Uterus (tissue), 4 donors: ENCODE data around the gene RAB3GAP1. TPM values are rescaled to one million over a fixed set of nuclear protein-coding genes. Genes with fewer than 3 reads are reported as not detected.

Source experiments
- DNase-seq, 2 donors: peaks; one replicate each; pipeline ENCODE4 v3.0.0-alpha.2; 2019 to 2020
- H3K27ac ChIP-seq, 2 donors: fragments of 200-600 bp; sonication (generic); 1 replicate in 1 of 2; 2 replicates in 1 of 2; pipeline ENCODE4 v1.5.1; 2016 to 2018
- H3K27me3 ChIP-seq, 2 donors: fragments of 200-600 bp; sonication (generic); one replicate each; pipeline ENCODE4 v1.5.1; 2018 to 2019; ENCODE audit warnings: control low read depth in 1 of 2
- H3K36me3 ChIP-seq, 2 donors: fragments of 200-600 bp; sonication (generic); one replicate each; pipeline ENCODE4 v1.5.1; 2019; ENCODE audit warnings: control low read depth in 1 of 2
- H3K4me1 ChIP-seq, 2 donors: fragments of 200-600 bp; sonication (generic); one replicate each; pipeline ENCODE4 v1.5.1; 2018 to 2019; ENCODE audit warnings: control low read depth in 1 of 2
- H3K4me3 ChIP-seq, 2 donors: fragments of 200-600 bp; sonication (generic); 1 replicate in 1 of 2; 2 replicates in 1 of 2; pipeline ENCODE4 v1.5.1; 2018 to 2019; ENCODE audit warnings: mild to moderate bottlenecking in 1 of 2
- H3K9me3 ChIP-seq, 2 donors: fragments of 200-600 bp; sonication (generic); one replicate each; pipeline ENCODE4 v1.5.1; 2019; ENCODE audit warnings: control low read depth in 1 of 2
- POLR2A ChIP-seq, 2 donors: fragments of 450-650 bp; IDR thresholded peaks; one replicate each; pipeline ENCODE4 v1.6.1; 2016; ENCODE audit warnings: antibody characterized with exemption in 2 of 2, mild to moderate bottlenecking in 1 of 2, moderate library complexity in 1 of 2
- intact Hi-C: fragments of 100-400 bp; cut with DNase I; formaldehyde crosslinking; loops from one replicate; pipeline ENCODE4 v1.15.1; 2023; ENCODE audit warnings: low total_unique reads
- total RNA-seq, 4 donors: library from RNA; depleted of rRNA in 3 of 4; stranded (reverse); fragments of >200 nt in 3 of 4; gene quantifications; one replicate each; pipeline versions ENCODE4 v1.1.0 to v1.2.4, GENCODE V29; 2014 to 2023
- TF ChIP-seq, protein P1 (sequence below), 4 experiments: fragments of 200-600 bp in 2 of 4; fragments of 450-650 bp in 2 of 4; sonication (generic) in 2 of 4; IDR thresholded peaks; one replicate each; pipeline ENCODE4 v1.5.1; 2016 to 2019; ENCODE audit warnings: antibody characterized with exemption in 4 of 4, mild to moderate bottlenecking in 2 of 4, moderate library complexity in 1 of 4
- donor health status: DM: yes; HTN: yes; CAD: no.

RAB3GAP1 gene
- total RNA-seq, result 100 to 1,000 TPM in 1 of 4 donors, 10 to 100 TPM in 3; 15.6 to 105 (median 47.8) TPM

DNA sequence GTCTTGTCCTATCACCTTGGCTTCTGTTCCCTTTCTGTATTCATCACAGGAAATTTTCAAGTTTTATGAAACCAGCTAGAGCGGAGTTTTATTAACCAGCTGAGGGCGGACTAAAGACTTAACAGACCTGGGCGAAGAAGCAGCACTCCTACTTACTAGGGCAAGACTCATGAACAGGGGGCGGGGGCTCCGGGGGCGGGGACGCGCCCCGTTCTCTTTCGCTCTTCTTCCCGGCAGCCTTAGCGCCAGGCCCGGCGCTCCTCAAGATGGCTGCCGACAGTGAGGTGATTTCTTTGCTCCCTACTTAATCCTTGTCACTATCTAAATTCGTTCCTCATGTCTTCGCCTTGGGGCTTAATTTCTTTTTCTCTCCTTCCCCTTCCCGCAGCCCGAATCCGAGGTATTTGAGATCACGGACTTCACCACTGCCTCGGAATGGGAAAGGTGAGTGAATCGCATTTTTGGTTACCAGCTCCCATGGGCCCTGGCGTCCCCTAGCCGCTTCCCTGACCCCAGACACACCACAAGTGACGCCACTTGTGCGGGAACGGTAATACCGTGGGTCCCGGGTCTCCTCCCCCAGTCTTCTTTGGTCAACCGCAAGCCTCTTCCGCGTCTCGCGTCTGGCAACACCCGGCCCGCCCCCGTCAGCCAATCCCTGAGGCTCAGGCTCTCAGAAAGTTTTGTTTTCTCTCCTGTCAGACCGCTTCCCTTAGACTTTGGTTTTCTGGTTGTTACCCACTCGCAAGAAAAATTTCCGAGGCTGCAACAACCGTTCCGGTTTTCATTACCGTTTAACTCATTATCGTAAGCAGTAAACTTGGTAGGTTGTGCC is at the start of gene RAB3GAP1:
Gene RAB3GAP1, plus strand, starts transcription at position 251 of the 835 bp plus-strand sequence. Its CDS starts 16 bp downstream, at position 267.
- Histone ChIP-seq H3K4me1 (peaks cover 4 to 18% of the 10 kb centered on the region in 2 donors), H3K9me3 (no peaks in the 10 kb centered on the region), H3K27ac (peak within 1 kb of the TSS; percentile 82 to 91), H3K27me3 (no peaks in the 10 kb centered on the region), H3K36me3 (no peaks in the 10 kb centered on the region), H3K4me3 (peak within 1 kb of the TSS; percentile 64 to 77)
- peak; percentile 58 to 72 for DNase-seq
- intact Hi-C loops, result no loop called here
- TF ChIP-seq POLR2A (IDR thresholded peaks at IDR 0.05), result peak in 1 of 2 donors; percentile 49
- TF ChIP-seq, protein P1, sequence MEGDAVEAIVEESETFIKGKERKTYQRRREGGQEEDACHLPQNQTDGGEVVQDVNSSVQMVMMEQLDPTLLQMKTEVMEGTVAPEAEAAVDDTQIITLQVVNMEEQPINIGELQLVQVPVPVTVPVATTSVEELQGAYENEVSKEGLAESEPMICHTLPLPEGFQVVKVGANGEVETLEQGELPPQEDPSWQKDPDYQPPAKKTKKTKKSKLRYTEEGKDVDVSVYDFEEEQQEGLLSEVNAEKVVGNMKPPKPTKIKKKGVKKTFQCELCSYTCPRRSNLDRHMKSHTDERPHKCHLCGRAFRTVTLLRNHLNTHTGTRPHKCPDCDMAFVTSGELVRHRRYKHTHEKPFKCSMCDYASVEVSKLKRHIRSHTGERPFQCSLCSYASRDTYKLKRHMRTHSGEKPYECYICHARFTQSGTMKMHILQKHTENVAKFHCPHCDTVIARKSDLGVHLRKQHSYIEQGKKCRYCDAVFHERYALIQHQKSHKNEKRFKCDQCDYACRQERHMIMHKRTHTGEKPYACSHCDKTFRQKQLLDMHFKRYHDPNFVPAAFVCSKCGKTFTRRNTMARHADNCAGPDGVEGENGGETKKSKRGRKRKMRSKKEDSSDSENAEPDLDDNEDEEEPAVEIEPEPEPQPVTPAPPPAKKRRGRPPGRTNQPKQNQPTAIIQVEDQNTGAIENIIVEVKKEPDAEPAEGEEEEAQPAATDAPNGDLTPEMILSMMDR (IDR thresholded peaks at IDR 0.05), result no peak

DNA sequence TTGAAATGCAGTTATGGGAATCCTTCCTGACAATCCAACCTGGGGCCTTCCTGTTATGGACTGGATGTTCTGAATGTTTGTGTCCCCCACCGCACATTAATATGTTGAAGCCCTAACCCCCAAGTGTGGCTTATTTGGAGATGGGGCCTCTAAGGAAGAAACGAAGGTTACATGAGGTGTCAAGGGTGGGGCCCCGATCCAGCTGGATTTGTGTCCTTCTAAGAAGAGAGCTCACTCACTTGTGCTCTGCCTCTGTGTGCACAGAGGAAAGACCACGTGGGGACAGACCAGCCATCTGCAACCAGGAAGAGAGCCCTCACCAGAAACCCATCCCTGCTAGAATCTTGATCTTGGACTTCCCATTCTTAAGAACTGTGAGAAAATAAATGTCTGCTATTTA is 49.3 kb upstream of the RAB3GAP1 start:
- no peak overlapping the region for H3K4me3 ChIP-seq
- no peaks in the 10 kb centered on the region for H3K27me3 ChIP-seq
- no peaks in the 10 kb centered on the region for H3K9me3 ChIP-seq
- intact Hi-C loops, result loop anchor here (10.0 kb wide), 1 partner anchor 712 kb away; no protein-coding TSS in a partner anchor
- no peak for DNase-seq
- H3K27ac ChIP-seq, result no peak overlapping the region
- no peak for TF ChIP-seq POLR2A (IDR thresholded peaks at IDR 0.05)
- TF ChIP-seq, protein P1 (IDR thresholded peaks at IDR 0.05), result no peak
- H3K4me1 ChIP-seq, result no peaks in the 10 kb centered on the region
- no peaks in the 10 kb centered on the region for H3K36me3 ChIP-seq

GRCh38 chr2:135004005-135004746 is 47.9 kb upstream of the RAB3GAP1 start:
- Histone ChIP-seq H3K4me3 (no peak overlapping the region), H3K27me3 (no peaks in the 10 kb centered on the region), H3K9me3 (no peaks in the 10 kb centered on the region), H3K4me1 (no peaks in the 10 kb centered on the region), H3K36me3 (no peaks in the 10 kb centered on the region), H3K27ac (no peak overlapping the region)
- peak; percentile 42 to 71 for DNase-seq
- no peak for TF ChIP-seq POLR2A (IDR thresholded peaks at IDR 0.05)
- TF ChIP-seq, protein P1 (IDR thresholded peaks at IDR 0.05), result peak; percentile 81 to 91 (median 86)
- intact Hi-C loops, result loop anchor here (10.0 kb wide), 1 partner anchor 711 kb away; no protein-coding TSS in a partner anchor

- intact Hi-C loops, result loop anchor here (10.0 kb wide), 1 partner anchor 709 kb away; no protein-coding TSS in a partner anchor
- Histone ChIP-seq H3K4me3 (no peak overlapping the region), H3K36me3 (no peaks in the 10 kb centered on the region)
Observed at GRCh38 chr2:135005753-135006152, 46.3 kb upstream of the RAB3GAP1 start.

More at GRCh38 chr2:135005753-135006152, 46.3 kb upstream of the RAB3GAP1 start:
- no peak for DNase-seq
- Histone ChIP-seq H3K4me1 (no peaks in the 10 kb centered on the region), H3K9me3 (no peaks in the 10 kb centered on the region), H3K27ac (no peak overlapping the region), H3K27me3 (no peaks in the 10 kb centered on the region)
- no peak for TF ChIP-seq POLR2A (IDR thresholded peaks at IDR 0.05)
- TF ChIP-seq, protein P1 (IDR thresholded peaks at IDR 0.05), result no peak
